CD4-positive, alpha-beta T cell treated with Interleukin-15 for 4 hours (primary cell): ENCODE data around the gene SP6.
A peak's percentile ranks its signal among the peaks of the same experiment; 100 is the strongest.

Experiments
- DNase-seq: peaks from one replicate; pipeline ENCODE4 v3.0.0-alpha.2; 2020; ENCODE audit warnings: low spot score

The SP6 gene

GRCh38 chr17:47856830-47857229 lies 5.9 kb upstream of the SP6 start:
- no peak for DNase-seq

GRCh38 chr17:47855737-47856136 lies 4.8 kb upstream of the SP6 start:
- DNase-seq, result no peak

- DNase-seq, result no peak
These were observed 2.7 kb upstream of the SP6 start for GRCh38 chr17:47853616-47854015.

- no peak for DNase-seq
These were observed 1.4 kb upstream of the SP6 start for GRCh38 chr17:47852113-47852949.

- no peak for DNase-seq
These were observed 775 bp upstream of the SP6 start for GRCh38 chr17:47851764-47852112.

- DNase-seq, result no peak
These were observed 631 bp downstream of the SP6 start for GRCh38 chr17:47850373-47850691.

GRCh38 chr17:47848198-47848513 lies 2.8 kb downstream of the SP6 start:
- no peak for DNase-seq

GRCh38 chr17:47847341-47848197 lies 3.4 kb downstream of the SP6 start:
- DNase-seq, result no peak

GRCh38 chr17:47846716-47847340 lies 4.1 kb downstream of the SP6 start:
- DNase-seq, result no peak

- no peak for DNase-seq
These were observed 5.3 kb downstream of the SP6 start for GRCh38 chr17:47845716-47846075.

GRCh38 chr17:47844814-47845715 lies 5.9 kb downstream of the SP6 start:
- no peak for DNase-seq

- no peak for DNase-seq
These were observed 6.7 kb downstream of the SP6 start for GRCh38 chr17:47844227-47844626.

- DNase-seq, result no peak
These were observed 7.6 kb downstream of the SP6 start for GRCh38 chr17:47843391-47843730.

GRCh38 chr17:47841488-47842291 lies 9.3 kb downstream of the SP6 start:
- no peak for DNase-seq

- DNase-seq, result peak; percentile 90
These were observed 10.0 kb downstream of the SP6 start, which contains the start of gene SCRN2 for GRCh38 chr17:47840742-47841487. SCRN2 (minus strand) TSS chr17:47841273; CDS start chr17:47840843, 430 bp downstream.

- no peak for DNase-seq
These were observed 10.8 kb downstream of the SP6 start for GRCh38 chr17:47840001-47840741.

- no peak for DNase-seq
These were observed 11.9 kb downstream of the SP6 start for GRCh38 chr17:47839071-47839470.

- no peak for DNase-seq
These were observed 12.3 kb downstream of the SP6 start for GRCh38 chr17:47838636-47839035.

GRCh38 chr17:47837401-47838039 lies 13.4 kb downstream of the SP6 start:
- no peak for DNase-seq
